Neural progenitor cell (in vitro differentiated cells): ENCODE results near the gene TRIM22.

Experiments used
- CTCF ChIP-seq: fragments of 200-600 bp; sonication (generic); IDR thresholded peaks from 2 replicates; pipeline ENCODE4 v1.5.1; 2017; ENCODE audit warnings: antibody characterized with exemption, mild to moderate bottlenecking
- EZH2 ChIP-seq: fragments of 200-600 bp; sonication (generic); IDR thresholded peaks from 2 replicates; pipeline ENCODE4 v1.6.1; 2017; ENCODE audit warnings: antibody characterized with exemption, mild to moderate bottlenecking, moderate library complexity
- EZH2phosphoT487 ChIP-seq: fragments of 200-600 bp; sonication (generic); IDR thresholded peaks from 2 replicates; pipeline ENCODE4 v1.6.1; 2017; ENCODE audit warnings: antibody characterized with exemption

DNA sequence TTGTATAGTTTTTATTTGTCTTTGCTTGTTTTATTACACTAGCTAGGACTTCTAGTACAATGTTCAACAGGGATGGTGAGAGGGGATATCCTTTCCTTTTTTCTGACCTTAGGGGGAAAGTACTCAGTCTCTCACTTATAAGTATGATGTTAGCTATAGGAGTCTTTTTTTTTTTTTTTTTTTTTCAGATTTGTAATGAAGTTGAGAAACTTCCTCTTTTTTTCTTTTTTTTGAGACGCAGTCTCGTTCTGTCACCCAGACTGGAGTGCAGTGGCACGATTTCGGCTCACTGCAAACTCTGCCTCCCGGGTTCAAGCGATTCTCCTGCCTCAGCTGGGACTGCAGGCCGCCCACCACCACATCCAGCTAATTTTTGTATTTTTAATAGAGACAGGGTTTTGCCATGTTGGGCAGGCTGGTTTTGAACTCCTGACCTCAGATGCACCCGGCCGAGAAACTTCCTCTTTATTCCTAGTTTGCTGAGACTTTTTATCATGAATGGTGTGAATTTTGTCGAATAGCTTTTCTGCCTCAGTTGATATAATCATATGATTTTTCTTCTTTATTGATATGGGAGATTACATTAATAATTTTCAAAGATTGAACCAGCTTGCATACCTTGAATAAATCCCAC, 10.9 kb downstream of the TRIM22 start:
- TF ChIP-seq CTCF = no peak
- no peak for TF ChIP-seq EZH2phosphoT487
- TF ChIP-seq EZH2 = no peak
